Measurements from ENCODE around the gene CD46. TPM values are rescaled to one million over a fixed set of nuclear protein-coding genes. Genes with fewer than 3 reads are reported as not detected.

CD46 gene
- total and polyA plus RNA-seq, 2 donors (not counting 1 experiment from before 2014, with no cell fraction given), result 38.6 to 173 TPM

GRCh38 chr1:207752456-207752998 lies 673 bp downstream of the CD46 start:
- peaks cover 18 to 26% of the 10 kb centered on the region in 2 donors for H3K4me1 ChIP-seq (ENCODE audit: control insufficient read depth in 2 of 2, insufficient read depth in 2 of 2, low read length in 2 of 2)
- peak overlapping the region; percentile 70 to 91 (median 81) for H3K4me3 ChIP-seq (ENCODE audit: control extremely low read depth in 1 of 5, extremely low read depth in 1 of 5, insufficient read depth in 1 of 5, low read depth in 2 of 5, low read length in 4 of 5)
- DNase-seq (no peak), ATAC-seq (ENCODE audit: low read depth) (peak; percentile 4)
- peaks cover 68% of the 10 kb centered on the region for H3K79me2 ChIP-seq (ENCODE audit: control insufficient read depth, insufficient read depth, low read length)
- peak overlapping the region; percentile 91 for H2AFZ ChIP-seq (ENCODE audit: insufficient read depth, low read depth, low read length, poor library complexity, severe bottlenecking)
- intact Hi-C loops (cut with micrococcal nuclease), result loop anchor here (5.0 kb wide), 2 partner anchors 115 to 210 kb away; no protein-coding TSS in a partner anchor
- peak overlapping the region; percentile 45 to 89 for H3K27ac ChIP-seq (ENCODE audit: low read length in 2 of 2)
- Mint-ChIP-seq H3K4me1 (peaks cover 49% of the 10 kb centered on the region), H3K4me3 (peak overlapping the region; percentile 99), H3K27me3 (no peaks in the 10 kb centered on the region), H3K27ac (peak overlapping the region; percentile 98), H3K9me3 (ENCODE audit: insufficient read depth) (no peaks in the 10 kb centered on the region)
- POLR2A ChIA-PET, result interaction anchor here (1.1 to 1.5 kb wide), 2 partner anchors 70 to 72 kb away, joined by 3 to 8 read pairs; no protein-coding TSS in a partner anchor
- no peaks in the 10 kb centered on the region for H3K9me3 ChIP-seq (ENCODE audit: control extremely low read depth in 1 of 3, control insufficient read depth in 2 of 3, insufficient read depth in 1 of 3, low read length in 2 of 3)
- H4K20me1 ChIP-seq (ENCODE audit: control insufficient read depth, insufficient read depth, low read length, poor library complexity, severe bottlenecking), result peaks cover 17% of the 10 kb centered on the region
- 2% methylated on average over 30 of the region's 30 CpGs for WGBS (ENCODE audit: insufficient coverage)
- CTCF ChIA-PET, result interaction anchor here (1.4 kb wide), 1 partner anchor 45 kb away, joined by 4 read pairs; no protein-coding TSS in a partner anchor
- TF ChIP-seq EZH2 (IDR thresholded peaks at IDR 0.05; ENCODE audit: borderline replicate concordance, insufficient read depth, low read depth, low read length, poor library complexity, severe bottlenecking), result no peak
- TF ChIP-seq, protein P1, sequence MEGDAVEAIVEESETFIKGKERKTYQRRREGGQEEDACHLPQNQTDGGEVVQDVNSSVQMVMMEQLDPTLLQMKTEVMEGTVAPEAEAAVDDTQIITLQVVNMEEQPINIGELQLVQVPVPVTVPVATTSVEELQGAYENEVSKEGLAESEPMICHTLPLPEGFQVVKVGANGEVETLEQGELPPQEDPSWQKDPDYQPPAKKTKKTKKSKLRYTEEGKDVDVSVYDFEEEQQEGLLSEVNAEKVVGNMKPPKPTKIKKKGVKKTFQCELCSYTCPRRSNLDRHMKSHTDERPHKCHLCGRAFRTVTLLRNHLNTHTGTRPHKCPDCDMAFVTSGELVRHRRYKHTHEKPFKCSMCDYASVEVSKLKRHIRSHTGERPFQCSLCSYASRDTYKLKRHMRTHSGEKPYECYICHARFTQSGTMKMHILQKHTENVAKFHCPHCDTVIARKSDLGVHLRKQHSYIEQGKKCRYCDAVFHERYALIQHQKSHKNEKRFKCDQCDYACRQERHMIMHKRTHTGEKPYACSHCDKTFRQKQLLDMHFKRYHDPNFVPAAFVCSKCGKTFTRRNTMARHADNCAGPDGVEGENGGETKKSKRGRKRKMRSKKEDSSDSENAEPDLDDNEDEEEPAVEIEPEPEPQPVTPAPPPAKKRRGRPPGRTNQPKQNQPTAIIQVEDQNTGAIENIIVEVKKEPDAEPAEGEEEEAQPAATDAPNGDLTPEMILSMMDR (IDR thresholded peaks at IDR 0.05), result no peak
- peaks cover 2 to 3% of the 10 kb centered on the region in 2 experiments for H3K36me3 ChIP-seq (replicated peaks in 1 of 2; ENCODE audit: control extremely low read depth in 1 of 2, control insufficient read depth in 1 of 2, extremely low read depth in 1 of 2, insufficient read depth in 2 of 2, low read length in 1 of 2)
- peak overlapping the region; percentile 97 for H3K9ac ChIP-seq (ENCODE audit: low read length)
- no peaks in the 10 kb centered on the region for H3K27me3 ChIP-seq (replicated peaks in 1 of 4; ENCODE audit: control extremely low read depth in 1 of 4, control insufficient read depth in 3 of 4, insufficient read depth in 4 of 4, low read length in 3 of 4)
- H3K4me2 ChIP-seq (replicated peaks; ENCODE audit: low read depth, low read length, poor library complexity, severe bottlenecking), result peak overlapping the region; percentile 95

DNA sequence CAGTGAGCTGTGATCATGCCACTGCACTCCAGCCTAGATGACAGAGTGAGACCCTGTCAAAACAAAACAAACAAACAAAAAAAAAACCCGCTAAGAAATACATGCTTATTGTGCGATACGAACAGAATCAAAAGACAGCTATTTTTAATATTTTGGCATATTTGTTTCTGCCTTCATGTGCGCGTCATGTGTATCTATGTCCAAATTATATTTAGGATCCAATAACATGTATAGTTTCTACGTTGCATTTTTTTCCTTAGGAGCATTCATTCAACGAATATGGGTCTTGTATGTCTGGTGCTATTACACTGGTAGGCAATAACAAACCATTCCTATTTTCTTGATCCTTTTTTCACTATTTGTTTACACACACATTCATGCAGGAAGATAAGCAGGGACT lies 1.8 kb downstream of the CD46 start:
- H3K4me1 ChIP-seq (ENCODE audit: control insufficient read depth in 2 of 2, insufficient read depth in 2 of 2, low read length in 2 of 2), result peaks cover 18 to 26% of the 10 kb centered on the region in 2 donors
- no peaks in the 10 kb centered on the region for H3K9me3 Mint-ChIP-seq (ENCODE audit: insufficient read depth)
- POLR2A ChIA-PET, result no interaction called here
- H3K4me3 Mint-ChIP-seq, result peak overlapping the region; percentile 49
- TF ChIP-seq, protein P1 (IDR thresholded peaks at IDR 0.05), result no peak
- TF ChIP-seq EZH2 (IDR thresholded peaks at IDR 0.05; ENCODE audit: borderline replicate concordance, insufficient read depth, low read depth, low read length, poor library complexity, severe bottlenecking), result no peak
- no peaks in the 10 kb centered on the region for H3K27me3 ChIP-seq (replicated peaks in 1 of 4; ENCODE audit: control extremely low read depth in 1 of 4, control insufficient read depth in 3 of 4, insufficient read depth in 4 of 4, low read length in 3 of 4)
- H3K4me2 ChIP-seq (replicated peaks; ENCODE audit: low read depth, low read length, poor library complexity, severe bottlenecking), result peak overlapping the region; percentile 95
- peaks cover 4 to 14% of the 10 kb centered on the region in 2 experiments for H3K36me3 ChIP-seq (replicated peaks in 1 of 2; ENCODE audit: control extremely low read depth in 1 of 2, control insufficient read depth in 1 of 2, extremely low read depth in 1 of 2, insufficient read depth in 2 of 2, low read length in 1 of 2)
- H3K79me2 ChIP-seq (ENCODE audit: control insufficient read depth, insufficient read depth, low read length), result peaks cover 71% of the 10 kb centered on the region
- H3K9me3 ChIP-seq (ENCODE audit: control extremely low read depth in 1 of 3, control insufficient read depth in 2 of 3, insufficient read depth in 1 of 3, low read length in 2 of 3), result no peaks in the 10 kb centered on the region
- H3K4me3 ChIP-seq (ENCODE audit: control extremely low read depth in 1 of 5, extremely low read depth in 1 of 5, insufficient read depth in 1 of 5, low read depth in 2 of 5, low read length in 4 of 5), result no peak overlapping the region
- peaks cover 17% of the 10 kb centered on the region for H4K20me1 ChIP-seq (ENCODE audit: control insufficient read depth, insufficient read depth, low read length, poor library complexity, severe bottlenecking)
- no peak for ATAC-seq (ENCODE audit: low read depth)
- H2AFZ ChIP-seq (ENCODE audit: insufficient read depth, low read depth, low read length, poor library complexity, severe bottlenecking), result no peak overlapping the region
- CTCF ChIA-PET, result no interaction called here
- no peak overlapping the region for H3K27ac ChIP-seq (ENCODE audit: low read length in 2 of 2)
- WGBS (ENCODE audit: insufficient coverage), result no CpG with 5 or more reads among the region's 7 CpGs
- H3K9ac ChIP-seq (ENCODE audit: low read length), result no peak overlapping the region
- H3K4me1 Mint-ChIP-seq, result peaks cover 49% of the 10 kb centered on the region
- intact Hi-C loops (cut with micrococcal nuclease), result loop anchor here (5.0 kb wide), 2 partner anchors 114 to 209 kb away; no protein-coding TSS in a partner anchor
- no peaks in the 10 kb centered on the region for H3K27me3 Mint-ChIP-seq
- no peak for DNase-seq
- no peak overlapping the region for H3K27ac Mint-ChIP-seq
